Measurements from ENCODE around the gene ANKS1B. TPM values are rescaled to one million over a fixed set of nuclear protein-coding genes. Genes with fewer than 3 reads are reported as not detected.
"Not testable (repeated sequence)": the region's sequence is repeated elsewhere in the genome, so short reads cannot be mapped to it uniquely, and the experiment has no call there.

ANKS1B gene
- polyA plus RNA-seq, 5 donors: 9.3 to 23.7 (median 13.6) TPM

GRCh38 chr12:99267038-99267437 lies 717.7 kb downstream of the ANKS1B start:
- no peak for DNase-seq

DNA sequence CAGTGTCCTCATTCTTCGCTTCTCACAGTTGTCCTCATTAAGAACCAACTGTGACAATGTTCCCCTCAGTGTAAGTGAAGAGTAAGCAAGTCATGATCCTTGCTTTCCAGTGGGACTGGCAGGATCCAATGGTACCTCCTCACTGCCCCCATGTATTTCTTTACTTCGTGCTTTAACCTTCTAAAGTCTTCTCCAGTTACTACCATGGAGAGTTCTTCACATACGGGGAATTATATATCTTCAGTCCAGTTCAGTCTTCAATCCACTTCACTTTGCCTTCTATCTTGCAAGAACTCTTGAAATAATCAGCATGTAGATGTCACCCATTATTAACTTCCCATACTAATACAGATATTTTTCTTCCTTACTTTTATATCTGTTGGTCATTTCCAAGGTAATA lies 719.1 kb downstream of the ANKS1B start:
- no peak for DNase-seq

GRCh38 chr12:99261256-99261655 lies 723.5 kb downstream of the ANKS1B start:
- DNase-seq: peak in 1 of 2 donors; percentile 13

DNA sequence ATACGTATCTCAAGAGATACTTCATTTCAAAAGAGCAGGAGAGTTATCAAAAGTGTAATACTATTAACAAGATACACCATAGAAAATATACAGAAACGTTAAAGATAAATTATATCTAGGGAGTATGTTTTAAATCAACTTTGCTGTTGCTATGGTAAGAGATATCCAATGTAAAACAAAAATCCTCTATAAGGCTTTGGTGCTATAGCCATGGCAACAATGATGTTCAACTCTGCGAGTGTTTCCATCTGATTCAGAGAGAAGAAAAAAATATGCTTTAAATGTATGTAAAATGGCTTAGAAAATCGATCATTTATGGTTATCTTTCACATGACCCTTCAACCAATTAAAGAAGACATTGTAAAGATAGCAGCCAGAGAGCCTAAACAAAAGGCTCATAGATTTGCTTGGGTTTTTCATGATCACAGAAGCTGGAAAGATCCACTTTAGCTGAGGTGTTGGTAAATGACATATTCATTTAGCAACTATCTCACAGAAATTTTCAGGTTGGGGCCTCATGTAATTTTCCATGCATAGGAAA lies 724.2 kb downstream of the ANKS1B start:
- DNase-seq: no peak

DNA sequence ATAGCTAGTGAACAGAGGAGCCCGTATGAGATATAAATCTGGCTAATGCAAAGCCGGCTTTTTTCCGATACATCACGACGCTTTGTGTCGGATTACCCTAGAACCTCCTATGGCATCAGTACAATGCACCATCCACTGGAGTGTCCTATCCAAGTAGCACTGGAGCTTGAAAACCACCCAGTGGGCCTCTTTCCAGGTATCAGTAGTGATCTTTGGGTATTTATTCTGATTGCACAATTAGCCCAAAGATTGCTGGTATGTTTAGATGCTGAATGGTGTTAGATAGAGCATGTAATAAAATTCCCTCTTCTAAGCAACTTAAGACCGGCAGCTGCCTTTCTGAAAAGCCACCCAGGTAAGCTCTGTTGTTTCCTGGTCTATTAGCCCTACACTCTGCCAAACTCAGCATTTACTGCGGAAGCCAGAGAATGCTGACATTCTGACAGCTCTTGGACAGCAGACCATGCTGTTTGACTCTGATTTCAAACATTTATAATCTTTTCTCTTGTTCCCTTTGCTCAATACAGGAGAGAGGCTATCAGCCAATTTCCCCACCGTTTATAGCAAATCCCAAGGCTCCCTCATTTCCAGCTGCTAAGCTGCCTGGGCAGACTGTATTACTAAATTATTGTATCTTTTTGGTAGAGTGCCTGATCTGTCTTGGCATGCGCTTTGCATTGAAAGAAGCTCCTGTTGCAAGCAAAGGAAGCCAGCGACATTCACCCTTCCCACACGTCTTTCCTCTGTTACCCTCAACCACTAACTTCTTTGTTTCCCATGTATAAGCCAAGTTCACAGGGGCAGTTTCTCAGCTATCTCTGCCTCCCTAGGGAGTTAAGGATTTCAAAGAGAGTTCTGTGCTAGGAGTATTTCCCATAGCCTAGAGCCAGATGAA lies 725.4 kb downstream of the ANKS1B start:
- DNase-seq: peak; percentile 40 to 44

DNA sequence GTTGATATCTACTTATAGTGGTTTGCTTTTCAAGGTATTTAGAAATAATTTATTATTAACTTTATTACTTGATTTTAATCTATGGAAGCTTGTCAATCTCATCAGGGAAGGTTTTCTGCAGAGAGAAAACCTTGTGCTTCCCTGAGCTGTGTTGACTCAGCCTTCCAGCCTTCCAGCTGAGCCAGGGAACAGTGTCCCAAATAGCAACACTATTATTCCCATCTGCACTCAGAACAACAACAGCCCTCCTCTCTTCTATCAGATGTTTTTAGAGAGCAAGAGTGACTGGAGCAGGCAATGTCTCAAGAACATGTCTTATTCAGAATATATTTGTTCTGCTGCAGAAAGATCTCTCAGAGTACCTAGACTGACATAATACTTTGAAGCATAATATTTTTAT lies 727.1 kb downstream of the ANKS1B start:
- no peak for DNase-seq

- DNase-seq: no peak
Measured at GRCh38 chr12:99253068-99253467, 731.7 kb downstream of the ANKS1B start.

- DNase-seq: no peak
Measured at GRCh38 chr12:99250091-99250490, 734.6 kb downstream of the ANKS1B start.

DNA sequence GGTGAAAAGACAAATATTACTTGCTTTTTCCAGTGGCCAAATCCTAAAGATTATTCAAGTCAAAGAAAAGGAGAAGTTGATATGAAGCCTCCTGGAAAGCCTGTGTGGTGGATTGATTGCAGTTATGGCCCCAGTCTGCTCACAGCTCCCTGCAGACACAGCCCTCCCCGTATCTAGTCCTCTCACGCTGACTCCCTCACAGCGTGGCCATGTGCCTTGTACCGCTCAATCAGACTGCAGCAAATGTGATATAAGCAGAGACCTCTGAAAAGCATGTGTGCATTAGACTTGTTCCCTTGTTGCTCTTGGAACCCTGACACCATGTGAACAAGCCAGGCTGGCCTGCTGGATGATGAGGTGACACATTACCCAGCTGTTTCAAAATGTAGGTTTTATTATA lies 735.2 kb downstream of the ANKS1B start:
- no peak for DNase-seq

DNA sequence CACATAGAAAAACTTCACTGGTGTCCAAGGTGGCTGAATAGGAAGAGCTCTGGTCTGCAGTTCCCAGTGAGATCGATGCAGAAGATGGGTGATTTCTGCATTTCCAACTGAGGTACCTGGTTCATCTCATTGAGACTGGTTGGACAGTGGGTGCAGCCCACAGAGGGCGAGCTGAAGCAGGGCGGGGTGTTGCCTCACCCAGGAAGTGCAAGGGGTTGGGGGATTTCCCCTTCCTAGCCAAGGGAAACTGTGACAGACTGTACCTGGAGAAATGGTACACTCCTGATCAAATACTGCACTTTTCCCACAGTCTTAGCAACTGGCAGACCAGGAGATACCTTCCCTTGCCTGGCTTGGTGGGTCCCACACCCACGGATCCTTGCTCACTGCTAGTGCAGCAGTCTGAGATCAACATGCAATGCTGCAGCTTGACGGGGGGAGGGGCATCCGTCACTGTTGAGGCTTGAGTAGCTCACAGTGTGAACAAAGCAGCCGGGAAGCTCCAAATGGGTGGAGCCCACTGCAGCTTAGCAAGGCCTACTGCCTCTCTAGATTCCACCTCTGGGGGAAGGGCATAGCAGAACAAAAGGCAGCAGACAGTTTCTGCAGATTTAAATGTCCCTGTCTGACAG lies 746.7 kb downstream of the ANKS1B start:
- DNase-seq: not testable (repeated sequence)

DNA sequence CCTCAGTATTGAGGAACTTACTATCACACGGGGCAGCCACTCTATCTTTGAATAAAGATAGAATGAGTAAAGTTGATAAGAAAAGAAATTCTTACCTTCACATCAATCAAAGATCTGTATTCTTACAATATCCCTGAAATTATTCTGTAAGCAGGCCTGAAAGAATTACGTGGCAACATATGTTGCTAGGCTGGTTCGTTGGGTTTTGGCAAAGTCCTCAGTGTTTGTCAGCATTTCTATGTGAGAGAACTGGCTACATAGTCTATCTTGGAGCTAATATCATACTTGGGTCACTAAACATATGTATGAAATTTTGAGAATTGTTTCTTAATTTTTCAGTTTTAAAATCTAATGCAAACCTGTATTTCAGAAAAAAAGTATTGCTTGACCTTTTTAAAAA lies 749.4 kb downstream of the ANKS1B start:
- no peak for DNase-seq

- DNase-seq: no peak
Measured at GRCh38 chr12:99234702-99235101, 750.0 kb downstream of the ANKS1B start.

DNA sequence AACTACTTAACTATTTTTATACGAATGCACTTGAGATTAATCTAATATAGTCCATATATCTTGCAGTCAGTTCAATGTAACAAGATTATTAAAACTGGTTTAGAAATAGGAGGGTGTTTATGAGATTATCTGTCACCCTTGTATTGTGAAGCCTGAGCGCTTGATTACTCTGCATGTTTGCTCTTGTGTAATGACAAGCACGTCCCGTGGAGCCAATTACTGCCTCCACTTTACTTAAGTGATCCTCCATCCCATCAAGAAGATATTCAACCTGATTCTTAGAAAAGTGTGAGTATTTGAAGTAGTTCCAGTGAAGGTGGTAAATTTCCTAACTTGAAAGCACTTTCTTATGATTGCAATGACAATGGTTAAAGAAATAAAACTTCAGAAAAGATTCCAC lies 752.4 kb downstream of the ANKS1B start:
- no peak for DNase-seq

GRCh38 chr12:99231031-99231430 lies 753.7 kb downstream of the ANKS1B start:
- peak; percentile 5 to 11 for DNase-seq

- DNase-seq: no peak
Measured at GRCh38 chr12:99224237-99224636, 760.5 kb downstream of the ANKS1B start.

- DNase-seq: peak in 1 of 2 donors; percentile 9
Measured at GRCh38 chr12:99223579-99223978, 761.2 kb downstream of the ANKS1B start.

DNA sequence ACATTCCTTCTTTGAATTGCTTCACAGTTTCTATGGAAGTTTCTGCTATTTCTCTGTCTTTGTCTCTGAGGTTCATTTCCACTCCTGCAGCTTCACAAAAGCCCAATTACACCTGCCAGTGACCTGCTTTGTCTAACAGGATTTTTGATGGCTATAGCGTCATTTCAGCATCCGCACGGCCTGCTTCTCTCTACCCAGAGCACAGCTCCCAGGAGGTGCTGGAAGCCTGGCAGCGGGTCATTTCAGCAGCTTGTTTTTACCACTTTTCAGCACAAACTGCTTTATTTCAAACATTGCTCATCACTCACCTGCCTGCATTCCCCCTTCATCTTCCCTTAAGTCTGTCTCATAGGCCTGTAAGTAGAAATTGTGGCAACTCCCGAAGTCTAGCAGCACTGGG lies 771.7 kb downstream of the ANKS1B start:
- DNase-seq: no peak

- DNase-seq: no peak
Measured at GRCh38 chr12:99212275-99212674, 772.5 kb downstream of the ANKS1B start.

DNA sequence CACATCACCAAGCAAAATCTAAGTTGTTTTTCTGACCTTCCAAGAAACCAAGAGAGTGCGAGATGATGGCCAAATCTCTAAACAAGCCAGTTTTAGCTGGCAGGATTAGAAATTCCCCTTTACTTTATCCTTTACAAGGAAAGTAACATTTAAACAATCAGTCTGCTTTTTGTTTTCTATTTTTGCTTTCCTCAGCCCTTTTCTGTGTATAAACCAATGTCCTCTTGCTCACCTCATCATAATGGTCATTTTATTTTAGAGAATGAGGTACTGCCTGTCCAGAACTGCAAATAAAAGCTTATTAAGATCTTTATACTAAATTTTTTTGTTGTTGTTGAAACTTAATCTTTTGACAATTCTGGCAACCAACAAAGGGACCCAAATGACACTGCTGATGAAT lies 779.6 kb downstream of the ANKS1B start:
- peak in 1 of 2 donors; percentile 19 for DNase-seq

DNA sequence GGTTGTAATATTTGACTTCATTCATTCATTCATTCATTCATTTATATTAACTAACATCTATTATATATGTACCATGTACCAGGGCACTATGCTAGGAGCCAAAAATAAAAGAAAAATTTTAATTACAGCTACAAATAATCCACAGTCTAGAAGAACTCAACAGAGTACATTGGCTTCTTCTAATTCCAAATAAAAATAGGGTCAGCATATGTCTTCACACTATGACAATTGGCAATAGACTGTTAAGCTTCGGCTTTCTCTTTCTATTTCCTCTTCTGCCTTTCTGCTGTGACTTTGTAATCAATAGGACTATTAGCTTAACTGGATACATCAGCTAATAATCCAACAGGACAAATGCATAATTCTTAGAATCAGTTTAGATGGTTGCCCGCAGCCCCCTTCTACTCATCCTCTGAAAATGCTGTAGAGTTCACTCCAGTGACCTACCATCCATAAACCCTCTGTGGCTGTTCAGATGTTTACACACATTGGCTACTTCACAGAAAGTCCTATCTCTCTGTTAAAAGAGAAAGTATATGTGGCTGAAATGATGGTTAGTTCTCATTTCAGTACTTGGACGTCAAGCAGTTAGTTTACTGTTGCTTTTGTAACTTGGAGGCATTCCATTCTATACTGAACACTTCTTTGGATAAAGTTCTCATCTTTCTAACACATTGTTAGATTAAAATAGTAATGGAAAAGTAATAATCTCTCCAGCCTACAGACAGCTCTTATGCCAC lies 782.7 kb downstream of the ANKS1B start:
- no peak for DNase-seq

DNA sequence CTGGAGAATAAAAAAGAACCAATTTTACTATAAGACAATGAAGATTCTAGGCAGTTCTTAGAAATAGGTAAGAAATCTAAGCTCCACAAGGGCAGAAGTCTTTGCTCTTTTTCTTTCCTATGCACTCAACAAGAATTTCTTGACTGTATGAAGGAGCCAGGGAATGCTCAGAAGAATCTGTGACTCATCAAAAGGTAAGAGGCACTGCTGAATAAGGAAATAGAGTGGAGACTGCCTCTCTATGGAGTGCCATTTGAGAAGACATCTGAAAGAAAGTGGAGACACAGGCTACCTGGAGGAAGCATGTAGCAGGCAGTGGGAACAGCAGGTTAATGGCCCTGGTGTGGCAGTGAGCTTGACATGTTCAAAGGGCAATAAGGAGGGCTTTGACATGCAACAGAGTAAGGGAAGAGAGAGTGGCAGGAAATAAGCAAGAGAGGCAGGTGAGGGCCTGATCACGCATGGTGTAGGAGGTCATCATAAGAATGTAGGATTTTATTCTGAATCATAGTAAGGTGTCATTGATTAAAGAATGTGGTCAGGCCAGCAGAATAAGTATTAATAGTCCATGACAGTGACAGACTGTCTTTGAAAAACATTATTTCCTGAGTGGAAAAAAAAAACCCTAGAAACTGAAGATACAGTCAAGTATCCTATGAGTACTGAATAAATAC lies 783.9 kb downstream of the ANKS1B start:
- no peak for DNase-seq

DNA sequence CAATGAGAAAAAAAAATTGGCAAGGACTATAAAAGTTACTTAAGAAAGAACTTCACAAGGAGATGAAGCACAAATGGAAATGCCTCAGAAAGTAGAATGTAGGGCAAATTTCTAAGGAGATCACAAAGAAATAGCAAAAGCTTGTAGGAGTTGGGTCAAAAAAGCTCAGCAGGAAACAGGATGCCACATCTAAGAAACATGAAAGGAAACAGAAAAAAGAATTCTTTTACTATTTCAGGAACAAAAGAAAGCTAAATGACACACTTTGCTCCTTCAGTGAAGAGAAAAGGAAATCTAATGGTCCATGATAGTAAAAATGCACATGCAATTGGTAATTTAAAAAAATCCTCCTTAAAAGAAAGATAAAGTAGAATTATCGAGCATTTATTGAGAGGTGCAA lies 789.3 kb downstream of the ANKS1B start:
- no peak for DNase-seq
